ENCODE results near the gene DDOST. TPM values are rescaled to one million over a fixed set of nuclear protein-coding genes. Genes with fewer than 3 reads are reported as not detected.

The DDOST gene
- total and polyA plus RNA-seq, 10 of the 15 experiments (the other 5 are each of a cell fraction or from before 2014, with no cell fraction given) = 100 to 274 (median 201) TPM

DNA sequence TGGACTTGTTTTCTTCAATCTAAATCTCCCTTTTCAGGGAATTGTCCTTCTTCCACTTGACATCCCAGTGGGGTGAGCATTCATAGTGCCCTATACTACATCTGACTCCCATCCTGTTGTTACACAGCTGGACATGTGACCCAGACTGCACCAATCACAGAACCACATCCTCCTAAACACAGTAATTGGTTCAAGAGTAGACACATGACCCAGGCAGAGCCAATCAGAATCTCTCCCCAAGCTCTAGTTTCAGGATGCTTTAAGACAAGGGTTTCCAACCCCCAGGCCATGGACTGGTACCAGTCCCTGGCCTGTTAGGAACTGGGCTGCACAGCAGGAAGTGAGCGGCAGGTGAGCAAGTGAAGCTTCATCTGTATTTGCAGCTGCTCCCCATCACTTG, 5.6 kb upstream of the DDOST start (continued):
- no peak for TF ChIP-seq POLR2AphosphoS5 (IDR thresholded peaks at IDR 0.05; ENCODE audit: low read length)
- TF ChIP-seq ATF7 (IDR thresholded peaks at IDR 0.05; ENCODE audit: low read depth) = no peak
- peak; percentile 16; the same call in 1 of the 2 replicates for TF ChIP-seq ATF3 (IDR thresholded peaks at IDR 0.05; ENCODE audit: borderline replicate concordance, extremely low read depth, low read depth, low read length)
- TF ChIP-seq PML (IDR thresholded peaks at IDR 0.05; ENCODE audit: low read length) = no peak
- no peak for TF ChIP-seq CEBPZ (IDR thresholded peaks at IDR 0.05; ENCODE audit: low read depth, low read length)
- TF ChIP-seq RELA (IDR thresholded peaks at IDR 0.05; ENCODE audit: borderline replicate concordance, partially characterized antibody) = no peak
- no peak for TF ChIP-seq ASH2L (IDR thresholded peaks at IDR 0.05; ENCODE audit: borderline replicate concordance, low read depth)
- TF ChIP-seq, protein P1, sequence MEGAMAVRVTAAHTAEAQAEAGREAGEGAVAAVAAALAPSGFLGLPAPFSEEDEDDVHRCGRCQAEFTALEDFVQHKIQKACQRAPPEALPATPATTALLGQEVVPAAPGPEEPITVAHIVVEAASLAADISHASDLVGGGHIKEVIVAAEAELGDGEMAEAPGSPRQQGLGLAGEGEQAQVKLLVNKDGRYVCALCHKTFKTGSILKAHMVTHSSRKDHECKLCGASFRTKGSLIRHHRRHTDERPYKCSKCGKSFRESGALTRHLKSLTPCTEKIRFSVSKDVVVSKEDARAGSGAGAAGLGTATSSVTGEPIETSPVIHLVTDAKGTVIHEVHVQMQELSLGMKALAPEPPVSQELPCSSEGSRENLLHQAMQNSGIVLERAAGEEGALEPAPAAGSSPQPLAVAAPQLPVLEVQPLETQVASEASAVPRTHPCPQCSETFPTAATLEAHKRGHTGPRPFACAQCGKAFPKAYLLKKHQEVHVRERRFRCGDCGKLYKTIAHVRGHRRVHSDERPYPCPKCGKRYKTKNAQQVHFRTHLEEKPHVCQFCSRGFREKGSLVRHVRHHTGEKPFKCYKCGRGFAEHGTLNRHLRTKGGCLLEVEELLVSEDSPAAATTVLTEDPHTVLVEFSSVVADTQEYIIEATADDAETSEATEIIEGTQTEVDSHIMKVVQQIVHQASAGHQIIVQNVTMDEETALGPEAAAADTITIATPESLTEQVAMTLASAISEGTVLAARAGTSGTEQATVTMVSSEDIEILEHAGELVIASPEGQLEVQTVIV (IDR thresholded peaks at IDR 0.05; ENCODE audit: borderline replicate concordance, partially characterized antibody) = no peak
- peak; percentile 71 for TF ChIP-seq RAD51 (IDR thresholded peaks at IDR 0.05)
- TF ChIP-seq, protein P2, sequence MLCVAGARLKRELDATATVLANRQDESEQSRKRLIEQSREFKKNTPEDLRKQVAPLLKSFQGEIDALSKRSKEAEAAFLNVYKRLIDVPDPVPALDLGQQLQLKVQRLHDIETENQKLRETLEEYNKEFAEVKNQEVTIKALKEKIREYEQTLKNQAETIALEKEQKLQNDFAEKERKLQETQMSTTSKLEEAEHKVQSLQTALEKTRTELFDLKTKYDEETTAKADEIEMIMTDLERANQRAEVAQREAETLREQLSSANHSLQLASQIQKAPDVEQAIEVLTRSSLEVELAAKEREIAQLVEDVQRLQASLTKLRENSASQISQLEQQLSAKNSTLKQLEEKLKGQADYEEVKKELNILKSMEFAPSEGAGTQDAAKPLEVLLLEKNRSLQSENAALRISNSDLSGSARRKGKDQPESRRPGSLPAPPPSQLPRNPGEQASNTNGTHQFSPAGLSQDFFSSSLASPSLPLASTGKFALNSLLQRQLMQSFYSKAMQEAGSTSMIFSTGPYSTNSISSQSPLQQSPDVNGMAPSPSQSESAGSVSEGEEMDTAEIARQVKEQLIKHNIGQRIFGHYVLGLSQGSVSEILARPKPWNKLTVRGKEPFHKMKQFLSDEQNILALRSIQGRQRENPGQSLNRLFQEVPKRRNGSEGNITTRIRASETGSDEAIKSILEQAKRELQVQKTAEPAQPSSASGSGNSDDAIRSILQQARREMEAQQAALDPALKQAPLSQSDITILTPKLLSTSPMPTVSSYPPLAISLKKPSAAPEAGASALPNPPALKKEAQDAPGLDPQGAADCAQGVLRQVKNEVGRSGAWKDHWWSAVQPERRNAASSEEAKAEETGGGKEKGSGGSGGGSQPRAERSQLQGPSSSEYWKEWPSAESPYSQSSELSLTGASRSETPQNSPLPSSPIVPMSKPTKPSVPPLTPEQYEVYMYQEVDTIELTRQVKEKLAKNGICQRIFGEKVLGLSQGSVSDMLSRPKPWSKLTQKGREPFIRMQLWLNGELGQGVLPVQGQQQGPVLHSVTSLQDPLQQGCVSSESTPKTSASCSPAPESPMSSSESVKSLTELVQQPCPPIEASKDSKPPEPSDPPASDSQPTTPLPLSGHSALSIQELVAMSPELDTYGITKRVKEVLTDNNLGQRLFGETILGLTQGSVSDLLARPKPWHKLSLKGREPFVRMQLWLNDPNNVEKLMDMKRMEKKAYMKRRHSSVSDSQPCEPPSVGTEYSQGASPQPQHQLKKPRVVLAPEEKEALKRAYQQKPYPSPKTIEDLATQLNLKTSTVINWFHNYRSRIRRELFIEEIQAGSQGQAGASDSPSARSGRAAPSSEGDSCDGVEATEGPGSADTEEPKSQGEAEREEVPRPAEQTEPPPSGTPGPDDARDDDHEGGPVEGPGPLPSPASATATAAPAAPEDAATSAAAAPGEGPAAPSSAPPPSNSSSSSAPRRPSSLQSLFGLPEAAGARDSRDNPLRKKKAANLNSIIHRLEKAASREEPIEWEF (IDR thresholded peaks at IDR 0.05; ENCODE audit: insufficient replicate concordance, low read depth, low read length) = no peak
- no peak for TF ChIP-seq SMC3 (IDR thresholded peaks at IDR 0.05; ENCODE audit: borderline replicate concordance, low read length)
- peak; percentile 80 for TF ChIP-seq NFYB (IDR thresholded peaks at IDR 0.05; ENCODE audit: insufficient read depth, low read depth, low read length)
